ENCODE results near the gene CLMN.

GRCh38 chr14:95265106-95266094 lies 54.3 kb downstream of the CLMN start:
- no peak for TF ChIP-seq POLR2A (IDR thresholded peaks at IDR 0.05)
- no peak for TF ChIP-seq CTCF (IDR thresholded peaks at IDR 0.05)
- TF ChIP-seq POLR2AphosphoS5 (IDR thresholded peaks at IDR 0.05): peak; percentile 92
- TF ChIP-seq EP300 (IDR thresholded peaks at IDR 0.05): no peak

Data from gastroesophageal sphincter (tissue), 3 donors.